Measurements from ENCODE around the gene RNF224.

Gene RNF224

GRCh38 chr9:137266162-137266527, 38.8 kb downstream of the RNF224 start:
- 0 out of 2 replicates have a peak, but pooled peaks cover 2% of the 10 kb centered on the region for H3K79me2 ChIP-seq (ENCODE audit: insufficient read depth, low read length)
- no peak overlapping the region for H2AFZ ChIP-seq (ENCODE audit: low read depth, low read length)
- H3K4me2 ChIP-seq (ENCODE audit: insufficient read depth, low read length), result no peak overlapping the region
- no peak overlapping the region for H3K4me3 ChIP-seq (ENCODE audit: low read depth in 1 of 2, low read length in 2 of 2)
- no peaks in the 10 kb centered on the region for H3K27me3 ChIP-seq (ENCODE audit: insufficient read depth, low read length, poor library complexity)
- H3K27ac ChIP-seq (ENCODE audit: low read length), result no peak overlapping the region
- peaks cover 62% of the 10 kb centered on the region for H3K36me3 ChIP-seq (ENCODE audit: insufficient read depth, low read length)
- no peaks in the 10 kb centered on the region for H3K9me3 ChIP-seq (ENCODE audit: insufficient read depth, low read length, severe bottlenecking)
- TF ChIP-seq EZH2 (IDR thresholded peaks at IDR 0.05; ENCODE audit: borderline replicate concordance, low read depth, low read length, severe bottlenecking) (no peak), CTCF (IDR thresholded peaks at IDR 0.05; ENCODE audit: borderline replicate concordance, extremely low read depth, low read length, poor library complexity, severe bottlenecking) (no peak)
- peaks cover 20% of the 10 kb centered on the region for H4K20me1 ChIP-seq (ENCODE audit: insufficient read depth, low read length)
- ATAC-seq (ENCODE audit: insufficient read depth, low read depth) (no peak), DNase-seq (no peak)
- H3K9ac ChIP-seq (ENCODE audit: low read depth, low read length), result no peak overlapping the region
- no peaks in the 10 kb centered on the region for H3K4me1 ChIP-seq (ENCODE audit: insufficient read depth, low read length)

GRCh38 chr9:137266585-137267453, 39.5 kb downstream of the RNF224 start:
- H3K4me3 ChIP-seq (ENCODE audit: low read depth in 1 of 2, low read length in 2 of 2), result no peak overlapping the region
- no peaks in the 10 kb centered on the region for H3K27me3 ChIP-seq (ENCODE audit: insufficient read depth, low read length, poor library complexity)
- no peaks in the 10 kb centered on the region for H3K9me3 ChIP-seq (ENCODE audit: insufficient read depth, low read length, severe bottlenecking)
- H2AFZ ChIP-seq (ENCODE audit: low read depth, low read length), result no peak overlapping the region
- H3K4me2 ChIP-seq (ENCODE audit: insufficient read depth, low read length), result no peak overlapping the region
- no peak for ATAC-seq (ENCODE audit: insufficient read depth, low read depth)
- H3K4me1 ChIP-seq (ENCODE audit: insufficient read depth, low read length), result no peaks in the 10 kb centered on the region
- no peak for TF ChIP-seq CTCF (IDR thresholded peaks at IDR 0.05; ENCODE audit: borderline replicate concordance, extremely low read depth, low read length, poor library complexity, severe bottlenecking)
- TF ChIP-seq EZH2 (IDR thresholded peaks at IDR 0.05; ENCODE audit: borderline replicate concordance, low read depth, low read length, severe bottlenecking), result no peak
- H3K36me3 ChIP-seq (ENCODE audit: insufficient read depth, low read length), result peaks cover 63% of the 10 kb centered on the region
- DNase-seq, result no peak
- H4K20me1 ChIP-seq (ENCODE audit: insufficient read depth, low read length), result peaks cover 24% of the 10 kb centered on the region
- no peak overlapping the region for H3K27ac ChIP-seq (ENCODE audit: low read length)
- 0 out of 2 replicates have a peak, but pooled peaks cover 2% of the 10 kb centered on the region for H3K79me2 ChIP-seq (ENCODE audit: insufficient read depth, low read length)
- H3K9ac ChIP-seq (ENCODE audit: low read depth, low read length), result no peak overlapping the region

GRCh38 chr9:137267933-137268355, 40.6 kb downstream of the RNF224 start:
- no peak overlapping the region for H3K4me2 ChIP-seq (ENCODE audit: insufficient read depth, low read length)
- H3K36me3 ChIP-seq (ENCODE audit: insufficient read depth, low read length), result peaks cover 72% of the 10 kb centered on the region
- TF ChIP-seq EZH2 (IDR thresholded peaks at IDR 0.05; ENCODE audit: borderline replicate concordance, low read depth, low read length, severe bottlenecking) (no peak), CTCF (IDR thresholded peaks at IDR 0.05; ENCODE audit: borderline replicate concordance, extremely low read depth, low read length, poor library complexity, severe bottlenecking) (no peak)
- ATAC-seq (ENCODE audit: insufficient read depth, low read depth) (no peak), DNase-seq (no peak)
- H3K4me1 ChIP-seq (ENCODE audit: insufficient read depth, low read length), result no peaks in the 10 kb centered on the region
- H3K9ac ChIP-seq (ENCODE audit: low read depth, low read length), result no peak overlapping the region
- no peaks in the 10 kb centered on the region for H3K9me3 ChIP-seq (ENCODE audit: insufficient read depth, low read length, severe bottlenecking)
- no peaks in the 10 kb centered on the region for H3K27me3 ChIP-seq (ENCODE audit: insufficient read depth, low read length, poor library complexity)
- H3K79me2 ChIP-seq (ENCODE audit: insufficient read depth, low read length), result 0 out of 2 replicates have a peak, but pooled peaks cover 2% of the 10 kb centered on the region
- H3K27ac ChIP-seq (ENCODE audit: low read length), result no peak overlapping the region
- H3K4me3 ChIP-seq (ENCODE audit: low read depth in 1 of 2, low read length in 2 of 2), result no peak overlapping the region
- no peak overlapping the region for H2AFZ ChIP-seq (ENCODE audit: low read depth, low read length)
- H4K20me1 ChIP-seq (ENCODE audit: insufficient read depth, low read length), result peaks cover 36% of the 10 kb centered on the region

All from DND-41 (cell line).